Body of pancreas (tissue), 4 donors: ENCODE results near the gene TTLL1.

Source experiments
- POLR2A ChIP-seq, 3 donors: fragments of 450-650 bp; IDR thresholded peaks; one replicate each; pipeline ENCODE4 v1.6.1; 2016; ENCODE audit warnings: antibody characterized with exemption in 3 of 3, mild to moderate bottlenecking in 2 of 3
- TF ChIP-seq, protein P1 (sequence below), 7 experiments: fragments of 450-650 bp in 4 of 7; fragments of 200-600 bp in 3 of 7; sonication (generic) in 3 of 7; IDR thresholded peaks; one replicate each; pipeline ENCODE4 v1.5.1; 2016 to 2019; ENCODE audit warnings: antibody characterized with exemption in 7 of 7

DNA sequence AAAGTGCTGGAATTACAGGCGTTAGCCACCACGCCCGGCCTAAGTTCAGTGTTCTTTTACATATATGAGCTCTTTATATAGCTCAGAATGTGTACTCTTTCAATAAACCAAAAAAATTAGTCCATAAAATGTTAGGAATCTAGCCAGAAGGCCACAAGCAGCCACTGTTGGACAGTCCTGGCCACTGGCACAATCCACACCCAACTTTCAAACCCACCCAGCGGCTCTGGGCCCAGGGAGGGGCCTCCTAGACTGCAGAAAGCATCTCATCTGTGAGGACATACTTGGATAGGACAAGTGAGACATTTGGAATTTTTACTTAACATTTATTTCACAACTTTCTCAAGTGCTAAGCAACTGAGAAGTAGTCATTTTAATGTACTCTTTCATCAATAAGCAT, 80.7 kb downstream of the TTLL1 start:
- TF ChIP-seq, protein P1, sequence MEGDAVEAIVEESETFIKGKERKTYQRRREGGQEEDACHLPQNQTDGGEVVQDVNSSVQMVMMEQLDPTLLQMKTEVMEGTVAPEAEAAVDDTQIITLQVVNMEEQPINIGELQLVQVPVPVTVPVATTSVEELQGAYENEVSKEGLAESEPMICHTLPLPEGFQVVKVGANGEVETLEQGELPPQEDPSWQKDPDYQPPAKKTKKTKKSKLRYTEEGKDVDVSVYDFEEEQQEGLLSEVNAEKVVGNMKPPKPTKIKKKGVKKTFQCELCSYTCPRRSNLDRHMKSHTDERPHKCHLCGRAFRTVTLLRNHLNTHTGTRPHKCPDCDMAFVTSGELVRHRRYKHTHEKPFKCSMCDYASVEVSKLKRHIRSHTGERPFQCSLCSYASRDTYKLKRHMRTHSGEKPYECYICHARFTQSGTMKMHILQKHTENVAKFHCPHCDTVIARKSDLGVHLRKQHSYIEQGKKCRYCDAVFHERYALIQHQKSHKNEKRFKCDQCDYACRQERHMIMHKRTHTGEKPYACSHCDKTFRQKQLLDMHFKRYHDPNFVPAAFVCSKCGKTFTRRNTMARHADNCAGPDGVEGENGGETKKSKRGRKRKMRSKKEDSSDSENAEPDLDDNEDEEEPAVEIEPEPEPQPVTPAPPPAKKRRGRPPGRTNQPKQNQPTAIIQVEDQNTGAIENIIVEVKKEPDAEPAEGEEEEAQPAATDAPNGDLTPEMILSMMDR (IDR thresholded peaks at IDR 0.05): no peak
- no peak for TF ChIP-seq POLR2A (IDR thresholded peaks at IDR 0.05)
